ENCODE data around the gene USP5. TPM values are rescaled to one million over a fixed set of nuclear protein-coding genes. Genes with fewer than 3 reads are reported as not detected.

Gene USP5
- total RNA-seq, 1 experiment from 2014 or later: 175 TPM

GRCh38 chr12:6807170-6807569 is 44.8 kb upstream of the USP5 start:
- ChIA-PET RAD21 (ENCODE audit: low non-redundant PET in 1 of 2, low total read pairs in 2 of 2, uncharacterized antibody in 2 of 2, unreplicated experiment in 2 of 2) (no interaction called here), CTCF (no interaction called here), POLR2A (interaction anchor here (0.7 kb wide), 1 partner anchor 312 kb away, joined by 3 read pairs; no protein-coding TSS in a partner anchor)
- ATAC-seq (peak; percentile 49; the same call in 1 of the 2 replicates), DNase-seq (ENCODE audit: low read depth, low spot score) (no peak)
- no peaks in the 10 kb centered on the region for H3K36me3 ChIP-seq (ENCODE audit: control insufficient read depth in 1 of 2, insufficient read depth in 2 of 2, low read length in 2 of 2)
- H3K4me3 ChIP-seq (replicated peaks in 1 of 2; ENCODE audit: low read depth in 1 of 2, low read length in 2 of 2): no peak overlapping the region
- no peak overlapping the region for H3K27ac ChIP-seq (ENCODE audit: low read depth, low read length)
- peak overlapping the region; percentile 21; the same call in 1 of the 2 replicates for H3K4me2 ChIP-seq (ENCODE audit: low read length)
- no peaks in the 10 kb centered on the region for H4K20me1 ChIP-seq (ENCODE audit: insufficient read depth)
- no peaks in the 10 kb centered on the region for H3K9me3 ChIP-seq (ENCODE audit: control insufficient read depth in 1 of 2, insufficient read depth in 1 of 2, low read depth in 1 of 2, low read length in 2 of 2)
- no peaks in the 10 kb centered on the region for H3K9me2 ChIP-seq (ENCODE audit: insufficient read depth)
- H2AFZ ChIP-seq (ENCODE audit: low read depth, low read length, poor library complexity, severe bottlenecking): no peak overlapping the region
- no peaks in the 10 kb centered on the region for H3K27me3 ChIP-seq (ENCODE audit: insufficient read depth, low read length)
- H3K9ac ChIP-seq (ENCODE audit: low read length): no peak overlapping the region
- H3K79me2 ChIP-seq (ENCODE audit: insufficient read depth, low read length): no peaks in the 10 kb centered on the region
- intact Hi-C loops (cut with micrococcal nuclease): no loop called here
- BruUV-seq (replicated peaks): no TSS peak
- TF ChIP-seq, protein P1, sequence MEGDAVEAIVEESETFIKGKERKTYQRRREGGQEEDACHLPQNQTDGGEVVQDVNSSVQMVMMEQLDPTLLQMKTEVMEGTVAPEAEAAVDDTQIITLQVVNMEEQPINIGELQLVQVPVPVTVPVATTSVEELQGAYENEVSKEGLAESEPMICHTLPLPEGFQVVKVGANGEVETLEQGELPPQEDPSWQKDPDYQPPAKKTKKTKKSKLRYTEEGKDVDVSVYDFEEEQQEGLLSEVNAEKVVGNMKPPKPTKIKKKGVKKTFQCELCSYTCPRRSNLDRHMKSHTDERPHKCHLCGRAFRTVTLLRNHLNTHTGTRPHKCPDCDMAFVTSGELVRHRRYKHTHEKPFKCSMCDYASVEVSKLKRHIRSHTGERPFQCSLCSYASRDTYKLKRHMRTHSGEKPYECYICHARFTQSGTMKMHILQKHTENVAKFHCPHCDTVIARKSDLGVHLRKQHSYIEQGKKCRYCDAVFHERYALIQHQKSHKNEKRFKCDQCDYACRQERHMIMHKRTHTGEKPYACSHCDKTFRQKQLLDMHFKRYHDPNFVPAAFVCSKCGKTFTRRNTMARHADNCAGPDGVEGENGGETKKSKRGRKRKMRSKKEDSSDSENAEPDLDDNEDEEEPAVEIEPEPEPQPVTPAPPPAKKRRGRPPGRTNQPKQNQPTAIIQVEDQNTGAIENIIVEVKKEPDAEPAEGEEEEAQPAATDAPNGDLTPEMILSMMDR (IDR thresholded peaks at IDR 0.05 in 2 of 3, conservative IDR thresholded peaks at IDR 0.05 in 1 of 3; ENCODE audit: borderline replicate concordance in 1 of 3, insufficient read depth in 1 of 3, low read depth in 2 of 3, low read length in 2 of 3): no peak
- TF ChIP-seq JUND (IDR thresholded peaks at IDR 0.05): peak; percentile 15; the same call in 1 of the 2 replicates
- peaks cover 2 to 8% of the 10 kb centered on the region in 2 experiments; a peak in 3 of 4 replicates for H3K4me1 ChIP-seq (ENCODE audit: control insufficient read depth in 1 of 2, insufficient read depth in 2 of 2, low read length in 2 of 2)

DNA sequence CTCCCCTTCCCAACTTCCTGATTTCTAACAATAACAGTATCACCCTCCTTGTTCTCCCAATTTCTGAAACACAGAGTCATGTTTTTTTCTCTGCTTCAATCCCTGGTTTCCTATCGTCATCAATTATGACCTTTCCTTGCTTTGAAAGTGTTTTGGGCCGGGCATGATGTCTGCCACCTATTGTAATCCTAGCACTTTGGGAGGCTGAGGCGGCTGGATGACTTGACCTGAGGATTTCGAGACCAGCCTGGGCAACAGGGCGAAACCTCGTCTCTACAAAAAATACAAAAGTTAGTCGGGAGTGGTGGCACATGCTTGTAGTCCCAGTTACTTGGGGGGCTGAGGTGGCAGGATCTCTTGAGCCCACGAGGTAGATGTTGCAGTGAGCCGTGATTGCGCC is 42.9 kb upstream of the USP5 start:
- RAD21 ChIA-PET (ENCODE audit: low non-redundant PET in 1 of 2, low total read pairs in 2 of 2, uncharacterized antibody in 2 of 2, unreplicated experiment in 2 of 2): interaction anchor here in 1 of 2 experiments (0.9 kb wide), 1 partner anchor 153 kb away, joined by 4 read pairs; no protein-coding TSS in a partner anchor
- no peaks in the 10 kb centered on the region for H3K27me3 ChIP-seq (ENCODE audit: insufficient read depth, low read length)
- no peak overlapping the region for H2AFZ ChIP-seq (ENCODE audit: low read depth, low read length, poor library complexity, severe bottlenecking)
- no peak for DNase-seq (ENCODE audit: low read depth, low spot score)
- no peaks in the 10 kb centered on the region for H3K79me2 ChIP-seq (ENCODE audit: insufficient read depth, low read length)
- H3K9me3 ChIP-seq (ENCODE audit: control insufficient read depth in 1 of 2, insufficient read depth in 1 of 2, low read depth in 1 of 2, low read length in 2 of 2): no peaks in the 10 kb centered on the region
- POLR2A ChIA-PET: no interaction called here
- CTCF ChIA-PET: no interaction called here
- no peaks in the 10 kb centered on the region for H4K20me1 ChIP-seq (ENCODE audit: insufficient read depth)
- no peaks in the 10 kb centered on the region for H3K36me3 ChIP-seq (ENCODE audit: control insufficient read depth in 1 of 2, insufficient read depth in 2 of 2, low read length in 2 of 2)
- BruUV-seq (replicated peaks): no TSS peak
- no peak for ATAC-seq
- no peaks in the 10 kb centered on the region for H3K9me2 ChIP-seq (ENCODE audit: insufficient read depth)
- H3K4me3 ChIP-seq (replicated peaks in 1 of 2; ENCODE audit: low read depth in 1 of 2, low read length in 2 of 2): no peak overlapping the region
- no peak overlapping the region for H3K9ac ChIP-seq (ENCODE audit: low read length)
- intact Hi-C loops (cut with micrococcal nuclease): no loop called here
- H3K4me1 ChIP-seq (ENCODE audit: control insufficient read depth in 1 of 2, insufficient read depth in 2 of 2, low read length in 2 of 2): peaks cover 2 to 8% of the 10 kb centered on the region in 2 experiments; a peak in 3 of 4 replicates
- H3K27ac ChIP-seq (ENCODE audit: low read depth, low read length): no peak overlapping the region
- H3K4me2 ChIP-seq (ENCODE audit: low read length): no peak overlapping the region
- TF ChIP-seq FOSL1 (IDR thresholded peaks at IDR 0.05; ENCODE audit: low read depth) (no peak), SP1 (IDR thresholded peaks at IDR 0.05; ENCODE audit: low read depth) (no peak), JUND (IDR thresholded peaks at IDR 0.05) (no peak), EZH2 (IDR thresholded peaks at IDR 0.05) (no peak), ZNF274 (IDR thresholded peaks at IDR 0.05; ENCODE audit: low read depth, low read length) (no peak), CEBPB (IDR thresholded peaks at IDR 0.05; ENCODE audit: low read depth) (no peak), ZFX (IDR thresholded peaks at IDR 0.05) (no peak), POLR2A (IDR thresholded peaks at IDR 0.05; ENCODE audit: borderline replicate concordance, extremely low read depth, insufficient read depth, insufficient read length) (no peak), ATF3 (IDR thresholded peaks at IDR 0.05) (no peak), EZH2phosphoT487 (IDR thresholded peaks at IDR 0.05; ENCODE audit: borderline replicate concordance) (no peak), EGR1 (IDR thresholded peaks at IDR 0.05; ENCODE audit: low read depth) (no peak), SRF (IDR thresholded peaks at IDR 0.05; ENCODE audit: low read depth) (no peak)
- TF ChIP-seq, protein P1 (IDR thresholded peaks at IDR 0.05 in 2 of 3, conservative IDR thresholded peaks at IDR 0.05 in 1 of 3; ENCODE audit: borderline replicate concordance in 1 of 3, insufficient read depth in 1 of 3, low read depth in 2 of 3, low read length in 2 of 3): no peak
